GM19455 (cell line): ENCODE measurements around the gene GPC5.
A peak's percentile ranks its signal among the peaks of the same experiment; 100 is the strongest.
"Not testable (repeated sequence)": the region's sequence is repeated elsewhere in the genome, so short reads cannot be mapped to it uniquely, and the experiment has no call there.

ENCODE experiments used
- ATAC-seq: cut with Tn5 transposase; IDR thresholded peaks from one replicate; pipeline ENCODE4 v1.9.1; 2021; ENCODE audit not compliant: unreplicated experiment

The GPC5 gene

DNA sequence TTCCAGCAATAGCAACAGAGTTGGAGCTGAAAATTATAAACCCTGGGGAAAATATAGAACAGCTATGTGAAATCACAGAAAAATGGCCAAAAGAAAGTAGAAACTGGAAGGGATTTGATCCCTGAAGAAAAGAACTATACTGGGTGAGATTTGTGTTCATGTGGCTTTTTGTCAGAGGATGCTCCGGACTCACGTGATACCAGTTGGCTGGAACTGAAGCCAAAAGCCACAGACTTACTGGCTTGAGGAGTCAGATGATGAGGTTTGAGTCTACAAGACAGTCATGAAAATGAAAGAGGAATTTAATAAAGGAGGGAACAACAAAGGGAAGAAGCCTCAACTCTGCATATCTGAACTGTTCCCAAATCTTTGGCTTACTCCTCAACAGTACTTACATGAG, 427.1 kb downstream of the GPC5 start:
- no peak for ATAC-seq

DNA sequence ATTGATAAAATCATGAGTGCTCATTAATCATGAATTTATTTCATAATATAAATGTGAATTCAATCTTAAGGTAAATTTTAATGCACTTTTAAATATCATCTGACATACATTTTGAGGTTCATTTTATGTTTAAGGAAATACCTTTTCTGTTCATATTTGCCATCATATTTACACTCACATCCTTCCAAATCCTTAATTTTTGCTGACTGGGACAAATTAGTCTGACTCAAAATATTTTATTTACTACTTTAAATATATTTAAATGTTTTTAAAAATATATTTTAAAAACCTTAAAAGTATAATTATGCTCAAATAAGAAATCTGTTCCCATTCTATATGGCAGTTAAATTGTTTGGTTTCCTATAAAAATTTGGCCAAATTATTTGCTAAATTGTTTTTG, 438.1 kb downstream of the GPC5 start:
- ATAC-seq, result no peak

DNA sequence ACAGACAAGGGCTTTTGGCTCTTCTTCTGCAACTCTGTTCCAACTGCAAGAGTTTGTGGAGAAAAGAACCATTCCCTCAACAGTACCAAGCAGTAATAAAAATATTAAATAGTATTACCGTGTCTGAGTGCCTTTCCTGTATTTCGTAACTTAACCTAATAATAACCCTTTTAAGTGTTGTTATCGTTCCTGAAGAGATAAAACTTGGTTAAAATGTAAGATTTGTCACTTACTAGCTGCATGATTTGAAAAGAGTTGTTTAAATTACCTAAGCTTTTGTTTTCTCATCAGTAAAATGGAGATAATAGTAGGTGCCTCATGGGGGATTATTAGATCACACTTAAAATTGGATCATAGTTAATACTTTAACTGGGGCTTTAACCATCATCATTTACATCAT, 447.2 kb downstream of the GPC5 start:
- no peak for ATAC-seq

- ATAC-seq, result no peak
Observed at GRCh38 chr13:91863699-91864098, 465.3 kb downstream of the GPC5 start.

DNA sequence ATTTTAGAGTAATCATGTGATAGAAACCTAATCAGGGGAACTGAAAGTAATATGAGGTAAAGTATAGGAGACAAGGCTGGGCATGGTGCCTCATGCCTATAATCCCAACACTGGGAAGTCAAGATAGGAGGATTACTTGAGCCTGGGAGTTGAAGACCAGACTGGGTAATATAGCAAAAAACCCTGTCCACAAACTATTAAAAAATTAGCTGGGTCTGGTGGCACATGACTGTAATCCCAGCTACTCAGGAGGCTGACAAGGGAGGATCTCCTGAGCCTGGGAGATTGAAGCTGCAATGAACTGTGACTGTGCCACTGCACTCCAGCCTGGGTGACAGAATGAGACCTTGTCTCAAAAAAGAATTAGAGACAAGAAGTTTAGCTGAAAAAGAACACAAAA, 469.9 kb downstream of the GPC5 start:
- no peak for ATAC-seq

GRCh38 chr13:91878491-91878890, 480.1 kb downstream of the GPC5 start:
- no peak for ATAC-seq

DNA sequence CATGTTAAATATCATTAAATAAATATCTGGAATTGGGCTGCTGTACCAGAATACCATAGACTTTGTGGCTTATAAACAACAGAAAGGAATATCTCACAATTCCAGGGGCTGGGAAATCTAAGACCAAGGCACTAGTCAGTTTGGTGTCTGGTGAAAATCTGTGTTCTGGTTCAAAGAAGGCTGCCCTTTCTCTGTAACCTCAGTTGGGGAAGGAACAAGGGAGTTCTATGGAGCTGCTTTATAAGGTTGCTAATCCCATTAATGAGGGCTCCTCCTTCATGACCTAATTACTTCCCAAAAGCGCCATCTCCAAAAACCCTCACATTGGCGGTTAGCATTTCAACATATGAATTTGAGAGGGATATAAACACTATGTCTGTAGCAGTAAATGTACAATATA, 480.9 kb downstream of the GPC5 start:
- ATAC-seq, result no peak

- no peak for ATAC-seq
Observed at GRCh38 chr13:91882918-91883317, 484.5 kb downstream of the GPC5 start.

- no peak for ATAC-seq
Observed at GRCh38 chr13:91889641-91890040, 491.2 kb downstream of the GPC5 start.

- ATAC-seq, result no peak
Observed at GRCh38 chr13:91891141-91891540, 492.7 kb downstream of the GPC5 start.

- ATAC-seq, result no peak
Observed at GRCh38 chr13:91893040-91893439, 494.6 kb downstream of the GPC5 start.

DNA sequence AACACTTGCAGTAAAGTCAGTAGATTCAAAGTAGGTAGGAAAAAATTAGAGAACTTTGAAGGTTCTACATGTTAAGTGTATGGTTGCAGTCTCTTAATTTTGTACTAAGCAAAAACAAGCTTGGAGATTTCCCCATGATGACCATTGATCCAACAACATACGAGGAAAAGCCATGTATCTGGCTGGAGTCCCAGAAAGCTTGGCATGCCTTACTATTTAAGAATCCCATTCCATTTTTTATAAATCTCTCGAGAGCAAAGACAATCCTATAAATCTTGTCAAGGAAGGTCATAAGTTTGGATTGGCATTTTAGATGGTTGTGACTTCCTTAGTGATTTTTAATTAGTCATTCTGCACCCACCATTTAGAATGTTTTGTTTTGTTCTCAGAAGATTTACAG, 495.9 kb downstream of the GPC5 start:
- no peak for ATAC-seq

DNA sequence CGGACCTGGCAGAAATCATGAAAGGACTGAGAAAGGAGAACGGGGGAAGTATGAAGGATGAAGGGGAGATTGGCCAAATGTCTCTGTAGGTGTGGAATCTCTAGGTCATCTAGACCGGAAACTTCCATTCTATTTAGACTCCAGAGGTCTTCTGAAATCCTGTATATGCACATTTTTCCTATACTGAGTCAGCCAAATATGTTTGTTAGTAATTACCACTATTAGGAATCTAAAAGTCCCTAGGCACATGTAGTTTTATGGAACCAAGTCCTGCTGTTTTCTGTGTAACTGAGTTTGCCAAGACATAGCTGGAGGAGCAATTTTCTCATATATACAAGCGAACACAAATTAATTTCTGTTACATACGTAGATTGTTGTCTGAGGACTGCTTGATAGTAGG, 498.1 kb downstream of the GPC5 start:
- ATAC-seq, result no peak

DNA sequence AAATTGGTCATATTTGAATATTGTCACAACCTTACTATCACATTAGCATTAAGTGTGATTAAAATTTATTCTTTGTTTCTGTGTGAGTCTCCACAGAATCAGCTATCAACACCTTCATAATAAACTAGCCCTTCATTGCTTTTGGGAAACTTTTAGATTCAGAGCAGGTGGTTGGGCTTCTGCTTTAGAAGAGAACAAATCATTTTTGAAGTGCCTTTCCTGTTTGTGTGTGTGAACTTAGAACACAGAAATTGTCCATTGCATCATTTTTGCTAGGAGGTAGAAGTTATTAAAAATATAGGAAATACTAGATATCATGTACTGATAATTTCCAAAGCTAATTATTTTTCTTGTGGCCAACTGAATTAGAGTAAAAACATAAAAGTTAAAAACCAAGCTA, 500.6 kb downstream of the GPC5 start:
- not testable (repeated sequence) for ATAC-seq

DNA sequence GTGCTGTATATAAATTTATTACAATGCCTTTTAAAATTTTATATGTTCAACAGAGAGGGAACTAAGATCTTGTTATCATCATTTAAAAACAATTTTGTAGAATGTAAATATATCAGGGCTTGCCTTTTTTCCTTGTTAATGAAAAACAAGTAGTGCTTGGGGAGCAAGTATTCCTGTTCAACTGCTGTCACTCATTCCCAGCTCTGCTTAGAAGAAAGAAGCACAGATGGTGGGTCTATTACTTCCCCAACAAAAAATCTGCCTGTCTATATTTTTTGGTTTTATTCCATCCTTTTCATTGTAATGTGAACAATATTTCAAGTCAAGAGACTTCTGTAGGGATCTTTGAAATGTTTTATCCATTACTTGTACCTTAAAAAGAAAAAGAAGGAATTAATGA, 503.9 kb downstream of the GPC5 start:
- no peak for ATAC-seq

GRCh38 chr13:91904005-91904404, 505.6 kb downstream of the GPC5 start:
- ATAC-seq, result peak; percentile 86

DNA sequence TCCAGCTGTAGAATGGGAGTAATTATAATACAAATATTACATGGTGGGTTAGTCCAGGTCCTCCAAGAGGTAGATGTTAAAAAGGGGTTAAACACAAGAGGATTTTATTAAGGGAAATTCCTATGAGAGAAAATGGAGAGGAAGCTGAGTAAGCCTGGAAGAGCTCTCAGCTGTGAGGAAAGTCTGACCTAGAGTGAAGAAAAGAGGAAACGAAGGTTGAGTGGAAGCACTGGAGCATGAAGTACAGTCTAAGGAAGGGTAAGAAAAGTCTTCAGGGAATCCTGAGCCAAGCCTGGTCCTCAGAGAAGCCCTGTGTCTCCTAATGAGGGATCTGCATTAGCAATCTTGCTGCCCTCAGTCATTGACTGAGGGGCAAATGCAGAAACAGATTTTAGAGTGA, 506.2 kb downstream of the GPC5 start:
- peak; percentile 64 for ATAC-seq

DNA sequence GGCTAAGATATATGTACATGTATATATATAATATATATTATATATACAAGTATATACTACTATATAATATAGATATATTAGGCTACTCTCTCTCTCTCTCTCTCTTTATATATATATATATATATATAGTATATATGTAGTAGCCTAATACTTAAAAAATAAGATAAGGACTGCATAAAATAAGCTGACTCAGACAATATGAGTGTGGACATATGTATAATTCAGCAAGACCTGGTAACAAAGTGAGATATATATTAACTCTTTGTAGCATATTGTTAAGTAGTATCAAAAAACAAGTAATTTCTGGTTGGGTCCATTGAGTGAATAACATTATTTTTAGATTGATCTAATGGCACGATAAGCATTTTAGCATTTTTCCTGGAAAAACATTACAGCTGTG, 509.0 kb downstream of the GPC5 start:
- no peak for ATAC-seq

DNA sequence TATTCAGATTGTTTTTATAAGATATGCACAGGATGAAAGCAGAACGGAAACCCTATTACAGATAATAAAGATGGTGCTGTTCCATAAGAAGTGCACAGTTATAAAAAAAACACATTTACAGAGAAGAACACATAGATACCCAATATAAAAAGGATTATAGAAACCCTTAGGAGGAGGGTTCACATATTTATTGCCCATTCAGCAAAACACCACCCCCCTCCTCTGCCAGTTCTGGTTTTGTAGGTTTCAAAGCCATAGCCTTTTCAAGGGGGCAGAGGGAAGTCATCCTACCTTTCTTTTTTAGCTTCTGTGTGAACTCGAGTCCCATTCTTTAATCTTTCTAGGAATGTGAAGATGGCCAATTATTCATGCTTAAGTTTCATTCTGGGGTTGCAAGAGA, 511.2 kb downstream of the GPC5 start:
- no peak for ATAC-seq

DNA sequence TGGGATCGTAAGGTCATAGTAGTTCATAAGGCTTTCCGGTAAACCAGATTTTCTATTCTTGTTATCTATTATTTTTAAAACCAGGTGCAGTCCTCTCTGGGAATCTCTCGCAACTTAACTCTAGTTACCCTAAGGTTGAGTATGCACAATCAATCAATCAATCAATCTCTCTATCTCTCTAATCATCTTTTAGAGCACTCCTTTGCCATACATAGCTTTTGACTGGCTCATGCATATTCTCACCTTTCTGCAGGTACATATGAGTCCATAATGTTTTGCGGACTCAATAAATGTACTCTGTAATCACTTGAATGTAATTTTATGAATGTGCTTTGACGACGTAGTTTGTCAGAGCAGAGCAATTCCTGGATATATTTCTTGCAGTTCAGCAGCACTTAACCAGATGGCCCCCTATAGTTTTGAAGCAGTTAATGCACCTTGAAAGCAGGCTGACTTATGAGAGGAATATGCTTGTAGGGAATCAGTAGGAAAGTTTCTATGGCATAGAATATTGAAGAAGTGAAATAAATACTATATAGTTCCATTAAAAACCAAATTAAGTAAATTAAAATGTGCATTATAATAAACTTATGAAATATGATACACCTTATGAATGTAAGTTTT, 524.7 kb downstream of the GPC5 start:
- no peak for ATAC-seq

GRCh38 chr13:91930687-91931086, 532.3 kb downstream of the GPC5 start:
- ATAC-seq, result no peak

GRCh38 chr13:91934354-91934753, 535.9 kb downstream of the GPC5 start:
- ATAC-seq, result no peak

DNA sequence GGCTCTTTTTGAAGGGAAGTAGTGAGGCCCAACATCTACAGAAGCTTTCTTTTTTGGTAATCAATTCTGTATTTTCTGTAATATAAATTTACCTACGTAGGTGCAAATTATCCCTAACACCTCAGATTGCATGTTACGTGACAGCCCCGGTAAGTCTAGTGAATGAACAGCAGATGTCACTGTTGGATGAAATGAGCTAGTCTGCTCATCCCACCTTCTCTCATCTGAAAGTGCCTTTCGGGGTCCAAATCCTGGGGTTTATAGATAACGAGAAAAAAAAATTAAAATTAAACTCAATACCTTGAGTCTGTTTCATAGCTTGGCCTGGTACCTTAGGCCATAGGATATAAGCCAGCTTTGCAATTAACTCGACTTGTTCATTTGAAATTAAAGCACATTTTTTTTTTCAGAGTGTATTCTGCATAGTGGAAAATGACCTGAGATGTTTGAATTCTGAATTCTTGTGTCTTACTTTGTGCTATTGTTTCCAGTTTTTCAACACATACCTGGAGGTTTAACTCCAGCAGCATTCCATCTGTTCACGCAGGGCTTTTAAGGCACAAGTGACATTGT, 548.2 kb downstream of the GPC5 start:
- no peak for ATAC-seq
